Activated CD8-positive, alpha-beta memory T cell treated with anti-CD3 and anti-CD28 coated beads for 4 hours (primary cell): Measurements from ENCODE around the gene TMEM183A.

Source experiments
- DNase-seq, 2 donors: peaks; one replicate each; pipeline ENCODE4 v3.0.0-alpha.2; 2020; ENCODE audit warnings: low read depth in 2 of 2

TMEM183A gene

DNA sequence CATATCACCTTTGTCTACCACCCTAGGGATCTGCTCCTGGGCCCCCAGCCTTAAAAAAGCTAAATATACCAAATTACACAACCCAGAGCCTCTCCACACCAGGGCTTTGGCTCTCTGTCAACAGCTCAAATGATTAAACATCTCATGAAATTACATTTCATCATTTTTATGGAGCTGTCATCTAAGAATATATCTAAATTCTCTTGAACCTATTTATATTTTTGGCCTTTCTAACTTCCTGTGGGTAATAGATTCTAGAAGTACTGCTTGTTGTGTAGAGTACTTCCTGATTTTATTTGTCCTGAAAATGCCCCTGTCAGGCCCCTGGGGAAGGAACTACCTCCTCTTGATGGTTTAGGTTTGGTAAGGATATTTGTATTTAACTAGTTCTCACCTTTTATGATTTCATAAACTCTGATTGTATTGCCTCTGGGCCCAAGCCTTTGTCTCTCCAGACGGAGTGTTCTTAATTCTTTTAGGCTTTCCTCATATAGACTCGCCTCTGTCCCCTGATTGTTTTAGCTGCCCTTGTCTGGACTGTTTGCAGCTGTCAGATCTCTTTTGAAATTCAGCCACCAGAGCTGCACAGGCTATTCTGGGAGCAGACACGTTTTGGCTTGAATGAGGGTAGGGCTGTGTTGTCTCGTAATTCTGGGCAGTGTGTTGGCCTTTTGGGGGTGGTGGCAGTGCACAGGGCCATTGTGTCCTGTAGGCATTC is 62.0 kb downstream of the TMEM183A start:
- no peak for DNase-seq

DNA sequence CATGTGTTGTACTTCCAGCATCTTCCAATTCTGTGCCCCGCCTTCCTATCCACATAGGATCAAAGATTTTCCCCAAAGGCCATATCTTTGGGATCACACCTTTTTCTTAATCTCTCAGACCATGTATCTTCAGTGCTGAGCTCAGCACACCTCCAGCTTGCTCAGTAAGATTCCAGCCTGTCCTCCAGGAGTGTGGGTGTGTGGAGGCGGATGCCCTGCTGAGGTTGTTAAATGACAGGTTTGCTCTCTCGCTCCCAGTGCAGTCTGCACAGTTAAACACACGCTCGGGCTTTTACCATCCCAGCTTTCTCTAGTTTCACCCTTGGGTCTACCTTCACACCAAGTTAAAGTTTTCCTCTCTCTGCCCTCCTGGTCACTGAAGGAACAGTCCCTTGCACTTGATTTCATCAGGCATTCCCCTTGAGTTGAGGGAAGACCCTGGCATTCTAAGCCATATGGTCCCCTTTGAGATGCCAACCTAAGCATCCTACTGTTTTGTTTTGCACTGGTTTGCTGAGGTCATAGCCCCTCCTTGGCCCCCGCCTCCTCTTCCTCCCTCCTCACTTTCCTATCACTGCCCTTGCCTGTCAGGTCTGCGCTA is 64.9 kb downstream of the TMEM183A start:
- DNase-seq: no peak

- no peak for DNase-seq
Measured at GRCh38 chr1:203072911-203073310, 65.7 kb downstream of the TMEM183A start.

GRCh38 chr1:203073469-203073868 is 66.3 kb downstream of the TMEM183A start:
- no peak for DNase-seq
